OCI-LY1 (cell line): ENCODE measurements around the gene ARSI.

Experiments
- CTCF ChIP-seq: fragments of 200-600 bp; sonication (generic), shearing (Covaris generic); IDR thresholded peaks from 2 replicates; pipeline ENCODE4 v1.5.1; 2017; ENCODE audit warnings: mild to moderate bottlenecking, antibody characterized with exemption, low read length, moderate library complexity, mixed read lengths
- EZH2 ChIP-seq: fragments of 200-600 bp; sonication (generic), shearing (Covaris generic); IDR thresholded peaks from 2 replicates; pipeline ENCODE4 v1.8.0; 2017; ENCODE audit warnings: borderline replicate concordance, mixed run types, mild to moderate bottlenecking, antibody characterized with exemption, low read length, moderate library complexity, mixed read lengths

- TF ChIP-seq EZH2 = no peak
- no peak for TF ChIP-seq CTCF
Measured at GRCh38 chr5:150329038-150329437, 26.3 kb upstream of the ARSI start.
